ENCODE data around the gene C17orf107. TPM values are rescaled to one million over a fixed set of nuclear protein-coding genes. Genes with fewer than 3 reads are reported as not detected.

The C17orf107 gene
- total RNA-seq, 1 experiment from 2014 or later = 2.1 TPM

GRCh38 chr17:4887581-4887980 lies 11.8 kb upstream of the C17orf107 start:
- CTCF ChIA-PET = interaction anchor here (0.6 kb wide), 1 partner anchor 244 kb away, joined by 3 read pairs; no protein-coding TSS in a partner anchor
- H3K36me3 Mint-ChIP-seq (ENCODE audit: insufficient read depth, unreplicated experiment) = peaks cover 48% of the 10 kb centered on the region
- intact Hi-C loops (cut with micrococcal nuclease; ENCODE audit: unreplicated experiment) = loop anchor here (10.0 kb wide), 1 partner anchor 153 kb away; the partner anchor contains the start of genes CXCL16, MED11 and ZMYND15
- H3K4me1 Mint-ChIP-seq (ENCODE audit: low read depth, unreplicated experiment) = no peaks in the 10 kb centered on the region
- H3K9me3 Mint-ChIP-seq (ENCODE audit: low read depth, unreplicated experiment) = no peaks in the 10 kb centered on the region
- H3K4me3 Mint-ChIP-seq (ENCODE audit: low read depth, unreplicated experiment) = no peak overlapping the region
- BruUV-seq (replicated peaks) = no TSS peak
- H3K27me3 Mint-ChIP-seq (ENCODE audit: unreplicated experiment) = no peaks in the 10 kb centered on the region
- DNase-seq = no peak
- H3K27ac Mint-ChIP-seq (ENCODE audit: unreplicated experiment) = no peak overlapping the region
- TF ChIP-seq CTCF (IDR thresholded peaks at IDR 0.05; ENCODE audit: unreplicated experiment) = no peak

DNA sequence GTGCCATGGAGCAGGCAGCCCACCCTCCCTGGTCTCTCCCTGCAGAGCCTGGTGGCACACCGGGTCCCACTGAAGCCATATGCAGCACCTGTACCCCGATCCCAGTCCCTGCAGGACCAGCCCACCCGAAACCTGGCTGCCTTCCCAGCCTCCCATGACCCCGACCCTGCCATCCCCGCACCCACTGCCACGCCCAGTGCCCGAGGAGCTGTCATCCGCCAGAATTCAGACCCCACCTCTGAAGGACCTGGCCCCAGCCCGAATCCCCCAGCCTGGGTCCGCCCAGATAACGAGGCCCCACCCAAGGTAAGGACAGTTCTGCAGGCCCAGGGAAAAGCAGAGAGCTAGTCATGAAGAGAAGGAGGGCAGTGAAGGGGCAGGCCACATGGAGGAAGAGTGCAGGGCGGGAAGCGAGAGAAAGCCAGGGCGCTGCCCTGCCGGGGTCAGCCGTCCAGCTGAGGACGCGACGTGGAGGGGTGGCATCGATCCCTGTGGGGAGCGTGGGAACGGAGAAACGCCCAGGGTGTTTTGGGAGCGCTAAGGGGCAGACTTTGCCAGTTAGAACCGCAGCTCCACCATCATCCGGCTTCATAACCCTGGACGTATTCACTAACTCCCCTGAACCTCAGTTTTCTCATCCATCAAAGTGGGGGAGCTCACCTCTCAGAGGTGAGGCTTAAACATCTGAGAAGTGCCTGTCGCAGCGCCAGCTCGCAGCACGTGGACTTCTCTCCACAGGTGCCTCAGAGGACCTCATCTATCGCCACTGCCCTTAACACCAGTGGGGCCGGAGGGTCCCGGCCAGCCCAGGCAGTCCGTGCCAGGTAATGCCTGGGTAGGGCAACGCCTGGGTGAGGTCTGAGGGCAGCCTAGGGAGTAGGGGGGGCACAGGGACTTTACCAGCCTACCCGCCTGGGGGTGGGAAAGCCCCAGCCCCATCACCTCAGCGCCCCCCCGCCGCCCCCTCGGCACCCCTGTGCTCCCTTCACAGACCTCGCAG lies 7.6 kb upstream of the C17orf107 start:
- peaks cover 45% of the 10 kb centered on the region for H3K36me3 Mint-ChIP-seq (ENCODE audit: insufficient read depth, unreplicated experiment)
- no peaks in the 10 kb centered on the region for H3K4me1 Mint-ChIP-seq (ENCODE audit: low read depth, unreplicated experiment)
- intact Hi-C loops (cut with micrococcal nuclease; ENCODE audit: unreplicated experiment) = no loop called here
- no peak for DNase-seq
- H3K27ac Mint-ChIP-seq (ENCODE audit: unreplicated experiment) = no peak overlapping the region
- no peaks in the 10 kb centered on the region for H3K27me3 Mint-ChIP-seq (ENCODE audit: unreplicated experiment)
- no peak overlapping the region for H3K4me3 Mint-ChIP-seq (ENCODE audit: low read depth, unreplicated experiment)
- CTCF ChIA-PET = interaction anchor here (1.0 kb wide), 1 partner anchor 104 kb away, joined by 4 read pairs; no protein-coding TSS in a partner anchor
- H3K9me3 Mint-ChIP-seq (ENCODE audit: low read depth, unreplicated experiment) = no peaks in the 10 kb centered on the region
- no TSS peak for BruUV-seq (replicated peaks)
- no peak for TF ChIP-seq CTCF (IDR thresholded peaks at IDR 0.05; ENCODE audit: unreplicated experiment)

DNA sequence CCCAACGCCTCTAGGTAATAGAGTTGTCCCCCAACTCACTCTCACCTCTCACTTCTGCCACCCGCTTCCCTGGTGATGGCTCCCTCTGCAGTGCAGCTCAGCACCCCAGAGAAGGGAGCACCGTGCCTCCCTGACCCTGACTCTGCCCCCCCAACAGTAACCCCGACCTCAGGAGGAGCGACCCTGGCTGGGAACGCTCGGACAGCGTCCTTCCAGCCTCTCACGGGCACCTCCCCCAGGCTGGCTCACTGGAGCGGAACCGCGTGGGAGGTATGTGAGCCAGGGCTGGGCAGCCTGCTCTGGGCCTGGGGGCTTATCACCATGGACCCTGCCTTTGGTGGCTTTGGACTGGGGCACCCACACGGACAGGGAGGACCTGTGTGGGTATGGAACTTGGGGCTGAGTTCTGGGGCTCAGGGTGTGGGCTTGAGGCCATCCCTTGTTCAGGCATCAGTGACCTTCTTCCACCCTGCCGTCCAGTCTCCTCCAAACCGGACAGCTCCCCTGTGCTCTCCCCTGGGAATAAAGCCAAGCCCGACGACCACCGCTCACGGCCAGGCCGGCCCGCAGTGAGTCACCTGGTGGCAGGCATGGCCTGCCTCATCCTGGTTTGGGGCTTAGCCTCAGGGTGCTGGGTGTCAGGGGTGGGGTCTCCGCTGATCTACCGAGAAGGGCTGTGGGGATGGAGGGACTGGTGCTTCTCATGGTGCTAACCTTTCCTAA lies 6.7 kb upstream of the C17orf107 start:
- no peaks in the 10 kb centered on the region for H3K4me1 Mint-ChIP-seq (ENCODE audit: low read depth, unreplicated experiment)
- no peaks in the 10 kb centered on the region for H3K27me3 Mint-ChIP-seq (ENCODE audit: unreplicated experiment)
- no peak overlapping the region for H3K27ac Mint-ChIP-seq (ENCODE audit: unreplicated experiment)
- intact Hi-C loops (cut with micrococcal nuclease; ENCODE audit: unreplicated experiment) = no loop called here
- CTCF ChIA-PET = no interaction called here
- no peaks in the 10 kb centered on the region for H3K9me3 Mint-ChIP-seq (ENCODE audit: low read depth, unreplicated experiment)
- peaks cover 36% of the 10 kb centered on the region for H3K36me3 Mint-ChIP-seq (ENCODE audit: insufficient read depth, unreplicated experiment)
- no peak for TF ChIP-seq CTCF (IDR thresholded peaks at IDR 0.05; ENCODE audit: unreplicated experiment)
- no TSS peak for BruUV-seq (replicated peaks)
- H3K4me3 Mint-ChIP-seq (ENCODE audit: low read depth, unreplicated experiment) = no peak overlapping the region
- no peak for DNase-seq

DNA sequence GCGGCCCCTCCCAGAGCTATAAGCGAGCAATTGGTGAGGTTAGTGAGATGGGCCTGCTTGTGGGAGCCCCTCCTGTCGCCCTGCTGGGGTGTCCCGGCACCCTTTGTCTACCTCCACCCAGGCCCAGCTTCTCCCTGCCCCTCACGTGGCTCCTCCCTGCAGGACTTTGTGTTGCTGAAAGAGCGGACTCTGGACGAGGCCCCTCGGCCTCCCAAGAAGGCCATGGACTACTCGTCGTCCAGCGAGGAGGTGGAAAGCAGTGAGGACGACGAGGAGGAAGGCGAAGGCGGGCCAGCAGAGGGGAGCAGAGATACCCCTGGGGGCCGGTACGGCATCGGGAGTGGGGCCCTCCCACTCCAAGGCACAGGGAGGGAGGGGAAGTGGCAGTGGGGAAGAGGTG lies 6.1 kb upstream of the C17orf107 start:
- Mint-ChIP-seq H3K4me3 (ENCODE audit: low read depth, unreplicated experiment) (no peak overlapping the region), H3K27me3 (ENCODE audit: unreplicated experiment) (no peaks in the 10 kb centered on the region), H3K9me3 (ENCODE audit: low read depth, unreplicated experiment) (no peaks in the 10 kb centered on the region), H3K4me1 (ENCODE audit: low read depth, unreplicated experiment) (no peaks in the 10 kb centered on the region), H3K27ac (ENCODE audit: unreplicated experiment) (no peak overlapping the region), H3K36me3 (ENCODE audit: insufficient read depth, unreplicated experiment) (peaks cover 36% of the 10 kb centered on the region)
- intact Hi-C loops (cut with micrococcal nuclease; ENCODE audit: unreplicated experiment) = no loop called here
- CTCF ChIA-PET = no interaction called here
- no peak for TF ChIP-seq CTCF (IDR thresholded peaks at IDR 0.05; ENCODE audit: unreplicated experiment)
- BruUV-seq (replicated peaks) = no TSS peak
- no peak for DNase-seq
